GM18907 (cell line): Measurements from ENCODE around the gene FBXO4.
"Not testable (repeated sequence)": the region's sequence is repeated elsewhere in the genome, so short reads cannot be mapped to it uniquely, and the experiment has no call there.

ENCODE experiments used
- ATAC-seq: cut with Tn5 transposase; IDR thresholded peaks from one replicate; pipeline ENCODE4 v1.9.1; 2021; ENCODE audit warnings: mild to moderate bottlenecking, moderate library complexity; ENCODE audit not compliant: unreplicated experiment

FBXO4 gene

GRCh38 chr5:41921166-41921565 is 3.9 kb upstream of the FBXO4 start:
- no peak for ATAC-seq

GRCh38 chr5:41921874-41922273 is 3.2 kb upstream of the FBXO4 start:
- no peak for ATAC-seq

DNA sequence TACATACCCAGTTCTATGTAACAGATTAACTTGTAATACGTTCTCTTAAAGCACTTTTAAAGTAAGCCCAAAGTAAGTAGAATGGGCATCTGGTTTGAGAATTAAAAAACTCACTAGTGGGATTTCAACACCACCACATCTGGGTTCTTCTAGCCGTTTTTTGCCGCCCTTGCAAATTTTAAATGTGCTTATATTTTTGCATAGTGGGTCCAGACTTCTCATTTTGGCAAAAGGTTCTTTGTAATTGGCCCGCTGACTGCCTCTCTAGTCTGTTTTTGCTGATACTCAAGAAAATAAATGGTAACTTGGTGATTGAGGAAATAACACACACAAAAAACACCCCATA is 582 bp upstream of the FBXO4 start:
- no peak for ATAC-seq

DNA sequence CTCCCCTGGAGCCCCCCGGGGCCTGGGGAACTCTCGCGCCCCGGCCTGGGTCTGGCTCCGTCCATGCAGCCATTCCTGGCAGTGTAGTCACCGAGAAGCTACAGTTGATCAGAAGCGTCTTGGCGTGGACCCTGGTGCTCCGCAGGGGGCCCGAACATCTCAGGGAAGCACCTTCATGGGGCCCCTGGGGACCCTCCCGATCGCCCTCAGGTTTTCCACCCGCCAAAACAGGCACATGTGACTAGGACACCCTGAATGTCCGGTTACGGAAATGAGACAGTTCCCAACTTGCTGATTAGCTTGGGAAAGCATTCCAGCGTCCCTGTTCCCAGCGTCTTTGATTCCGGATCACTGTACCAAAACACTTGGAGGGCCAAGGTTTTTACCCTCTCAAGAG is 472 bp downstream of the FBXO4 start:
- peak; percentile 30 for ATAC-seq

- no peak for ATAC-seq
Observed at GRCh38 chr5:41927604-41928003, 2.5 kb downstream of the FBXO4 start.

GRCh38 chr5:41929035-41929434 is 4.0 kb downstream of the FBXO4 start:
- ATAC-seq = no peak

DNA sequence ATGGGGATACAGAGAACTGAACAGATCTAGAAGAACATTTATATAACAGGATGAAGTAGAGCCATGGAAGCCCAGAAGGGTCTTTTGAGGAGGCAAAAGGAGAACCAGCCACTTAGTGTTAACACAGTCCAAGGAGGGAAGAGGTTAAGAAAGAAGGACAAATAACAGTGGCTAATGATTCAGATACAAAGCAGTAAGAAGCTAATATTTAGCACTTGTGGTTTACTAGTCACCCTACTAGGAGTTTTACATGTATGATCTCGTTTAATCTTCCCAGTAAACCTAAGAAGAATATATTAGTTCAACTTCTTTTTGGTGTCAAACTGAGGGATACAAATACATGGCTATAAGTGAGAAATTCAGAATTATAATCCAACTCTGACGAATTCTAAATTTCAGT is 7.7 kb downstream of the FBXO4 start:
- no peak for ATAC-seq

GRCh38 chr5:41935544-41935943 is 10.5 kb downstream of the FBXO4 start:
- ATAC-seq = no peak

DNA sequence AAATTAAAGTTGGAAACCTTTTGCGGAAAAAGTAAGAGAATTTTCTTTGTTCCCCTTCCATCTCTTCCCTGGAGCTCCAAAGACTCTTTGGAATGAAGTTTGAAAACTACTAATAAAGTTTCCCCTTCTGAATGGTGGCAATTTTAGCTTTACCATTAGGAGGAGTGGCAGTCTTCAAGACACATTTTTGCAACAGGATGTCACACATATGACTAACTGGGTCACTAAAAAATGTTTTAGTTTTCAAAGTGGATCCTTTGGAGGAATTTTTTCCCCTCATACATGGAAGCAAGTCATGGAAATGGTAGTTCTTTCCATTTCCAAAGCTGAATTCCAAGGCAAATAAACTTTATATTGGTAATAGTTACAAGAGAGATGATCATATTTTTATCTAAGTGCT is 15.6 kb downstream of the FBXO4 start:
- ATAC-seq = no peak

- ATAC-seq = not testable (repeated sequence)
Observed at GRCh38 chr5:41945332-41945955, 20.4 kb downstream of the FBXO4 start.

DNA sequence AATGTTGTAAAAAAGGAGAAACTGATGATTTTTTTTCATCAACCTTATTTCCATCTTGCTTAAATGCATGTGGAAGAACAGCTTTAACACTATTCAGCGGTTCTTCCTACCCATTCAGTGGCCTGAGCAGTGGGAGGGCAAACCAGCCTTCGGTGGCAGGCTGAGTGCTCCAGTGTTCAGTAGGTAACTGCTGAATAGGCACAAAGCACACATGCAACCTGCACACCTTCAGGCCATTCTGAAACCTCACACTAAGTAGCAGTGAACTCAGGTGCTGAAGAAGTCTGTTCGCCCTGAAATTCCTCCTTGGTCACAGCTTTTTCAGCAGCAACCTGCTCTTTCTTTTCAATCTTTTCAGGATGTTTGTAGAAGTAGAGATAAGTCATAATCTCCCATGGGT is 26.1 kb downstream of the FBXO4 start:
- ATAC-seq = no peak

- no peak for ATAC-seq
Observed at GRCh38 chr5:41954286-41954685, 29.2 kb downstream of the FBXO4 start.

- ATAC-seq = no peak
Observed at GRCh38 chr5:41955432-41956024, 30.4 kb downstream of the FBXO4 start.

GRCh38 chr5:41956943-41957342 is 31.9 kb downstream of the FBXO4 start:
- no peak for ATAC-seq

GRCh38 chr5:41960481-41960880 is 35.4 kb downstream of the FBXO4 start:
- ATAC-seq = no peak

GRCh38 chr5:41961736-41962135 is 36.7 kb downstream of the FBXO4 start:
- ATAC-seq = no peak

GRCh38 chr5:41962491-41962890 is 37.4 kb downstream of the FBXO4 start:
- ATAC-seq = no peak

DNA sequence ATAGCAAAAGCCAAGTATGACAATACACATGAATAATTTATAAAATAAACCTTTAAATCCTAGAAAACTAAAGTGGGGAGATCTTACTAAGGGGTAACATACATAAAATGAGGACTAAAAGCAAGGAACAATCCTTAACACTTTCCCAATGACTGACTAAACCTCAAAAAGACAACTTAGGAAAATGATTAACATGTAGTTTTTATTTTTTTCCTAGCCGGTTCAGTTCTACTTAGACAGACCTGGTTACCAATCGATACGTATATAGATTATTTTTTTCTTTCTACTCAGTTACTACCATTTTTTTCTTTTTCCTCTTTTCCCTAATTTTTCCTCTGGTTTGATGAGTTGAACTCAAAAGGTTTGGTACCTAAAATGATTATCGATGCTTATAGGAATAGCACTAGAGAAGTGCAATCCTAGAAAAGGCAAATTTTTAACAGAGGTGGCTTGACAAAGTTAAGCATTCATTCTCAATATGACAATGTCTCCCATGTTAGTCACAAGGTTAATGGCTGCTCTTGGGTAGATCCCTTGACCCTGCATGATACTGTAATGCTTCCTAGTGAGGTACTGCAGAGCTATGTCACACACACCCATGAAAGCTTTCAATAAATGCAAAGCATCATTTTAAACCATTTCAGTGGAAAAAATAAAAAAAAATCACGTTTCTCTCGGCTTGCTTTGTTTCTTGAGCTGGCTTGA is 41.5 kb downstream of the FBXO4 start:
- peak; percentile 81 for ATAC-seq

- no peak for ATAC-seq
Observed at GRCh38 chr5:41967401-41967800, 42.3 kb downstream of the FBXO4 start.

DNA sequence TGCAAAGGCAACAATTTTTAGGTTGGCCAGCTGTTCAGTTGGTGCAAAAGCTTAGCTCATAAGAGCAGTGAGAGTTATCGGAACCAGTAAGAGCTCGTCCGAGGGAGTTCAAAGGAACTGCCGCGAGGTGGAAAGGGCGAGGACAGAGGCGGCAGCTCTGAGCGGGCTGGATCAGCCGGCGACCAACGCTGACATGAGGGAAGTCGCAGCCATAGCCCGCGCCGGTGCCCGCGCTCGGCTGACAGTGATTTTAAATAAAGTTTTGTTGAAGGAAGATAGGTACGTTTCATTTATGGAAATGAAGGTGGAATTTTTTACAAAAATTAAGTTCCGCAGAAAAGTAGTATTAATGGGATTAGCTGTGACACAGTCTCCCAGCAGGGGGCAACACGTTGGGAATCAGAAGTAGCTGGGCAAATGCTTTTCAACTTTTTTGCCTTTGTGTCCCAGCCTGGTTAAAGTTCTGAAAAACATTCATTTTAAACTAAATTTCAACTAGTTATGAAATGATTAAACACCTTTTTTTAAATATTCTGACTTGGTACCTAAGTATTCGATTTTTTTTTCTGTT is 43.2 kb downstream of the FBXO4 start:
- ATAC-seq = no peak

DNA sequence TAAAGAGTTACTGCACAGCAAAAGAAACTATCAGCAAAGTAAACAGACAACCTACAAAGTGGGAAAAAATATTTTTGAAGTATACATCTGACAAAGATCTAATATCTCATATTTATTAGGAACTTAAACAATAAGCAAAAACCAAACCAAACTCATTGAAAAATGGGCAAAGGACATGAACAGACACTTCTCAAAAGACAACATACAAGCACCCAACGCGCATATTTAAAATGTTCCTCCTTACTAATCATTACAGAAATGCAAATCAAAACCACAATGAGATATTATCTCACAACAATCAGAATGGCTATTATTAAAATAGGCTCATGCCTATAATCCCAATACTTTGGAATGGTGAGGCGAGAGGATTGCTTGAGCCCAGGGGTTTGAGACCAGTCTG is 48.0 kb downstream of the FBXO4 start:
- no peak for ATAC-seq

- no peak for ATAC-seq
Observed at GRCh38 chr5:41973887-41974286, 48.8 kb downstream of the FBXO4 start.
